ENCODE data around the gene MAGI3.
"Not testable (repeated sequence)": the region's sequence is repeated elsewhere in the genome, so short reads cannot be mapped to it uniquely, and the experiment has no call there.

Gene MAGI3

GRCh38 chr1:113399062-113399583, 8.8 kb downstream of the MAGI3 start:
- no peak for DNase-seq

- DNase-seq: no peak
Measured at GRCh38 chr1:113401067-113401466, 10.8 kb downstream of the MAGI3 start.

- DNase-seq: no peak
Measured at GRCh38 chr1:113401728-113402127, 11.4 kb downstream of the MAGI3 start.

GRCh38 chr1:113403065-113403464, 12.8 kb downstream of the MAGI3 start:
- no peak for DNase-seq

GRCh38 chr1:113405573-113405972, 15.3 kb downstream of the MAGI3 start:
- no peak for DNase-seq

- not testable (repeated sequence) for DNase-seq
Measured at GRCh38 chr1:113406149-113406548, 15.8 kb downstream of the MAGI3 start.

GRCh38 chr1:113409363-113409762, 19.0 kb downstream of the MAGI3 start:
- DNase-seq: no peak

GRCh38 chr1:113412020-113412419, 21.7 kb downstream of the MAGI3 start:
- not testable (repeated sequence) for DNase-seq

- DNase-seq: no peak
Measured at GRCh38 chr1:113415310-113416070, 25.2 kb downstream of the MAGI3 start.

- not testable (repeated sequence) for DNase-seq
Measured at GRCh38 chr1:113416071-113416470, 25.8 kb downstream of the MAGI3 start.

GRCh38 chr1:113416496-113416895, 26.2 kb downstream of the MAGI3 start:
- DNase-seq: no peak

- no peak for DNase-seq
Measured at GRCh38 chr1:113422315-113423068, 32.2 kb downstream of the MAGI3 start.

- no peak for DNase-seq
Measured at GRCh38 chr1:113423826-113424225, 33.5 kb downstream of the MAGI3 start.

- no peak for DNase-seq
Measured at GRCh38 chr1:113429461-113430153, 39.3 kb downstream of the MAGI3 start.

- no peak for DNase-seq
Measured at GRCh38 chr1:113433184-113433583, 42.9 kb downstream of the MAGI3 start.

GRCh38 chr1:113434081-113434873, 44.0 kb downstream of the MAGI3 start:
- DNase-seq: no peak

GRCh38 chr1:113434874-113435175, 44.5 kb downstream of the MAGI3 start:
- DNase-seq: no peak

GRCh38 chr1:113437554-113438341, 47.4 kb downstream of the MAGI3 start:
- DNase-seq: no peak

GRCh38 chr1:113438505-113439276, 48.4 kb downstream of the MAGI3 start:
- DNase-seq: no peak

- no peak for DNase-seq
Measured at GRCh38 chr1:113439277-113439670, 49.0 kb downstream of the MAGI3 start.

- no peak for DNase-seq
Measured at GRCh38 chr1:113442131-113442530, 51.8 kb downstream of the MAGI3 start.

Measured in stimulated activated CD4-positive, alpha-beta T cell treated with anti-CD3 and anti-CD28 coated beads, Interleukin-12 subunit alpha, Interleukin-12 subunit beta, amount 100 ng/mL, for 4 hours (primary cell).